HG03342 (cell line): Measurements from ENCODE around the gene PSMG3.

Experiments used
- ATAC-seq: cut with Tn5 transposase; IDR thresholded peaks from one replicate; pipeline ENCODE4 v1.9.1; 2021; ENCODE audit warnings: mild to moderate bottlenecking, moderate library complexity; ENCODE audit not compliant: unreplicated experiment

PSMG3 gene

GRCh38 chr7:1546909-1547776 is 22.7 kb downstream of the PSMG3 start:
- ATAC-seq, result no peak

GRCh38 chr7:1546274-1546908 is 23.4 kb downstream of the PSMG3 start:
- no peak for ATAC-seq

- ATAC-seq, result no peak
Measured at GRCh38 chr7:1545417-1546246, 24.2 kb downstream of the PSMG3 start.

- ATAC-seq, result no peak
Measured at GRCh38 chr7:1544896-1545416, 24.9 kb downstream of the PSMG3 start.

- no peak for ATAC-seq
Measured at GRCh38 chr7:1544178-1544895, 25.5 kb downstream of the PSMG3 start.

GRCh38 chr7:1543826-1544177 is 26.0 kb downstream of the PSMG3 start:
- no peak for ATAC-seq

- ATAC-seq, result no peak
Measured at GRCh38 chr7:1542841-1543747, 26.7 kb downstream of the PSMG3 start.

GRCh38 chr7:1542329-1542728 is 27.5 kb downstream of the PSMG3 start:
- ATAC-seq, result no peak

GRCh38 chr7:1541431-1542162 is 28.2 kb downstream of the PSMG3 start:
- no peak for ATAC-seq

GRCh38 chr7:1540776-1541271 is 29.0 kb downstream of the PSMG3 start:
- no peak for ATAC-seq

GRCh38 chr7:1539882-1540775 is 29.7 kb downstream of the PSMG3 start:
- no peak for ATAC-seq

- no peak for ATAC-seq
Measured at GRCh38 chr7:1539181-1539881, 30.5 kb downstream of the PSMG3 start.

GRCh38 chr7:1538544-1539180 is 31.2 kb downstream of the PSMG3 start:
- ATAC-seq, result no peak

- ATAC-seq, result no peak
Measured at GRCh38 chr7:1537535-1538412, 32.1 kb downstream of the PSMG3 start.

GRCh38 chr7:1536743-1537534 is 32.9 kb downstream of the PSMG3 start:
- ATAC-seq, result no peak
